HG03442 (cell line): ENCODE data around the gene ADK.
"Not testable (repeated sequence)": the region's sequence is repeated elsewhere in the genome, so short reads cannot be mapped to it uniquely, and the experiment has no call there.

Experiments used
- ATAC-seq: cut with Tn5 transposase; IDR thresholded peaks from one replicate; pipeline ENCODE4 v1.9.1; 2021; ENCODE audit warnings: mild to moderate bottlenecking, moderate library complexity; ENCODE audit not compliant: unreplicated experiment

ADK gene

GRCh38 chr10:74415146-74415839 is 264.3 kb downstream of the ADK start:
- ATAC-seq = no peak

- no peak for ATAC-seq
Measured at GRCh38 chr10:74417397-74417796, 266.4 kb downstream of the ADK start.

GRCh38 chr10:74418285-74418872 is 267.4 kb downstream of the ADK start:
- ATAC-seq = no peak

GRCh38 chr10:74419491-74419951 is 268.5 kb downstream of the ADK start:
- no peak for ATAC-seq

GRCh38 chr10:74419958-74420375 is 268.9 kb downstream of the ADK start:
- no peak for ATAC-seq

GRCh38 chr10:74424565-74424964 is 273.5 kb downstream of the ADK start:
- ATAC-seq = no peak

GRCh38 chr10:74425456-74426001 is 274.5 kb downstream of the ADK start:
- ATAC-seq = no peak

GRCh38 chr10:74431816-74432215 is 280.8 kb downstream of the ADK start:
- no peak for ATAC-seq

- ATAC-seq = no peak
Measured at GRCh38 chr10:74432841-74433594, 282.0 kb downstream of the ADK start.

GRCh38 chr10:74433595-74433956 is 282.6 kb downstream of the ADK start:
- ATAC-seq = no peak

- ATAC-seq = no peak
Measured at GRCh38 chr10:74433993-74434392, 283.0 kb downstream of the ADK start.

GRCh38 chr10:74434547-74434946 is 283.5 kb downstream of the ADK start:
- ATAC-seq = no peak

- ATAC-seq = no peak
Measured at GRCh38 chr10:74436523-74437170, 285.6 kb downstream of the ADK start.

- ATAC-seq = no peak
Measured at GRCh38 chr10:74437822-74438221, 286.8 kb downstream of the ADK start.

- ATAC-seq = no peak
Measured at GRCh38 chr10:74439213-74439612, 288.2 kb downstream of the ADK start.

GRCh38 chr10:74445493-74445892 is 294.5 kb downstream of the ADK start:
- ATAC-seq = no peak

- no peak for ATAC-seq
Measured at GRCh38 chr10:74450602-74451001, 299.6 kb downstream of the ADK start.

GRCh38 chr10:74451127-74451829 is 300.3 kb downstream of the ADK start:
- no peak for ATAC-seq

- ATAC-seq = no peak
Measured at GRCh38 chr10:74453169-74453568, 302.1 kb downstream of the ADK start.

- ATAC-seq = not testable (repeated sequence)
Measured at GRCh38 chr10:74457478-74457877, 306.5 kb downstream of the ADK start.

- ATAC-seq = no peak
Measured at GRCh38 chr10:74460812-74461211, 309.8 kb downstream of the ADK start.
